ENCODE measurements around the gene PLCD4. TPM values are rescaled to one million over a fixed set of nuclear protein-coding genes. Genes with fewer than 3 reads are reported as not detected.
A peak's percentile ranks its signal among the peaks of the same experiment; 100 is the strongest.

PLCD4 gene
- total RNA-seq, 1 donor from 2014 or later = 1.0 TPM

- intact Hi-C loops (cut with DNase I) = no loop called here
- peaks cover 34% of the 10 kb centered on the region for H3K36me3 ChIP-seq
- peak overlapping the region; percentile 79 for H3K27ac ChIP-seq
- TF ChIP-seq CTCF (IDR thresholded peaks at IDR 0.05) = no peak
- H3K4me3 ChIP-seq = peak overlapping the region; percentile 70
- ATAC-seq (peak; percentile 3), DNase-seq (no peak)
- no peaks in the 10 kb centered on the region for H3K9me3 ChIP-seq
- H3K27me3 ChIP-seq = no peaks in the 10 kb centered on the region
- H3K4me1 ChIP-seq = peaks cover 14% of the 10 kb centered on the region
Observed at GRCh38 chr2:218671097-218671653, 63.5 kb downstream of the PLCD4 start.

GRCh38 chr2:218671654-218672566 lies 64.2 kb downstream of the PLCD4 start, which contains the start of the genes RNF25 and STK36:
RNF25 (minus strand) TSS chr2:218672002; CDS start chr2:218671970, 32 bp downstream.
STK36 (plus strand) TSS chr2:218672086; CDS start chr2:218672830, 744 bp downstream.
- H3K36me3 ChIP-seq = peaks cover 27% of the 10 kb centered on the region
- H3K27me3 ChIP-seq = no peaks in the 10 kb centered on the region
- peak within 1 kb of the TSS; percentile 70 for H3K4me3 ChIP-seq
- DNase-seq = peak; percentile 91
- H3K27ac ChIP-seq = peak within 1 kb of the TSS; percentile 79
- peak; percentile 98 for ATAC-seq
- peaks cover 14% of the 10 kb centered on the region for H3K4me1 ChIP-seq
- no peaks in the 10 kb centered on the region for H3K9me3 ChIP-seq
- no peak for TF ChIP-seq CTCF (IDR thresholded peaks at IDR 0.05)
- intact Hi-C loops (cut with DNase I) = no loop called here

- peak; percentile 92 for ATAC-seq
Observed at GRCh38 chr2:218679119-218679518, 71.4 kb downstream of the PLCD4 start.

GRCh38 chr2:218680061-218680460 lies 72.4 kb downstream of the PLCD4 start:
- no peak for TF ChIP-seq CTCF (IDR thresholded peaks at IDR 0.05)
- intact Hi-C loops (cut with DNase I) = no loop called here

More at GRCh38 chr2:218679119-218679518, 71.4 kb downstream of the PLCD4 start:
- Histone ChIP-seq H3K4me1 (no peaks in the 10 kb centered on the region), H3K9me3 (no peaks in the 10 kb centered on the region), H3K36me3 (peaks cover 58% of the 10 kb centered on the region), H3K4me3 (no peak overlapping the region), H3K27me3 (no peaks in the 10 kb centered on the region), H3K27ac (no peak overlapping the region)
- intact Hi-C loops (cut with DNase I) = no loop called here
- no peak for TF ChIP-seq CTCF (IDR thresholded peaks at IDR 0.05)
- DNase-seq = no peak

More at GRCh38 chr2:218680061-218680460, 72.4 kb downstream of the PLCD4 start:
- DNase-seq (no peak), ATAC-seq (no peak)
- H3K36me3 ChIP-seq = peaks cover 58% of the 10 kb centered on the region
- H3K4me3 ChIP-seq = no peak overlapping the region
- no peaks in the 10 kb centered on the region for H3K4me1 ChIP-seq
- no peaks in the 10 kb centered on the region for H3K9me3 ChIP-seq
- no peak overlapping the region for H3K27ac ChIP-seq
- H3K27me3 ChIP-seq = no peaks in the 10 kb centered on the region

Other genes starting within 250 kb of the PLCD4 start
- 302 TPM for gene SLC11A1, start 225.6 kb upstream of the PLCD4 start, total RNA-seq
- gene CTDSP1, start 208.0 kb upstream of the PLCD4 start, total RNA-seq = 169 TPM
- not detected for gene VIL1, start 188.8 kb upstream of the PLCD4 start, total RNA-seq
- gene USP37, start 39.5 kb upstream of the PLCD4 start, total RNA-seq = 13.8 TPM
- 30.9 TPM for gene CNOT9, start 39.1 kb upstream of the PLCD4 start, total RNA-seq
- gene ZNF142, start 51.7 kb downstream of the PLCD4 start, total RNA-seq = 18.3 TPM
- gene BCS1L, start 51.8 kb downstream of the PLCD4 start, total RNA-seq = 38.5 TPM
- 20.2 TPM for gene RNF25, start 64.1 kb downstream of the PLCD4 start, total RNA-seq
- gene STK36, start 64.2 kb downstream of the PLCD4 start, total RNA-seq = 35.2 TPM
- gene TTLL4, start 102.9 kb downstream of the PLCD4 start, total RNA-seq = 29.5 TPM
- 180 TPM for gene CYP27A1, start 174.2 kb downstream of the PLCD4 start, total RNA-seq
- not detected for gene PRKAG3, start 223.9 kb downstream of the PLCD4 start, total RNA-seq

Measured in upper lobe of right lung (tissue), 1 donor.